Measurements from ENCODE around the gene ZDHHC1. TPM values are rescaled to one million over a fixed set of nuclear protein-coding genes. Genes with fewer than 3 reads are reported as not detected.

Gene ZDHHC1, protein sequence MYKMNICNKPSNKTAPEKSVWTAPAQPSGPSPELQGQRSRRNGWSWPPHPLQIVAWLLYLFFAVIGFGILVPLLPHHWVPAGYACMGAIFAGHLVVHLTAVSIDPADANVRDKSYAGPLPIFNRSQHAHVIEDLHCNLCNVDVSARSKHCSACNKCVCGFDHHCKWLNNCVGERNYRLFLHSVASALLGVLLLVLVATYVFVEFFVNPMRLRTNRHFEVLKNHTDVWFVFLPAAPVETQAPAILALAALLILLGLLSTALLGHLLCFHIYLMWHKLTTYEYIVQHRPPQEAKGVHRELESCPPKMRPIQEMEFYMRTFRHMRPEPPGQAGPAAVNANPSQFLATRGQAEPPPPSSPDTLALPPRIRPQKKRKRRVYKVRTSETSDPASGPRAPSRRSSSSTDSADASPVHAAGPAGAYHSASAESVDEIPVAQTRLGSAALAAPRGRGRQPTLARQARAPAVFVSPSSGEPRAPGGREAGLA
- total RNA-seq = 0.76 and 0.88 TPM in 2 replicates

DNA sequence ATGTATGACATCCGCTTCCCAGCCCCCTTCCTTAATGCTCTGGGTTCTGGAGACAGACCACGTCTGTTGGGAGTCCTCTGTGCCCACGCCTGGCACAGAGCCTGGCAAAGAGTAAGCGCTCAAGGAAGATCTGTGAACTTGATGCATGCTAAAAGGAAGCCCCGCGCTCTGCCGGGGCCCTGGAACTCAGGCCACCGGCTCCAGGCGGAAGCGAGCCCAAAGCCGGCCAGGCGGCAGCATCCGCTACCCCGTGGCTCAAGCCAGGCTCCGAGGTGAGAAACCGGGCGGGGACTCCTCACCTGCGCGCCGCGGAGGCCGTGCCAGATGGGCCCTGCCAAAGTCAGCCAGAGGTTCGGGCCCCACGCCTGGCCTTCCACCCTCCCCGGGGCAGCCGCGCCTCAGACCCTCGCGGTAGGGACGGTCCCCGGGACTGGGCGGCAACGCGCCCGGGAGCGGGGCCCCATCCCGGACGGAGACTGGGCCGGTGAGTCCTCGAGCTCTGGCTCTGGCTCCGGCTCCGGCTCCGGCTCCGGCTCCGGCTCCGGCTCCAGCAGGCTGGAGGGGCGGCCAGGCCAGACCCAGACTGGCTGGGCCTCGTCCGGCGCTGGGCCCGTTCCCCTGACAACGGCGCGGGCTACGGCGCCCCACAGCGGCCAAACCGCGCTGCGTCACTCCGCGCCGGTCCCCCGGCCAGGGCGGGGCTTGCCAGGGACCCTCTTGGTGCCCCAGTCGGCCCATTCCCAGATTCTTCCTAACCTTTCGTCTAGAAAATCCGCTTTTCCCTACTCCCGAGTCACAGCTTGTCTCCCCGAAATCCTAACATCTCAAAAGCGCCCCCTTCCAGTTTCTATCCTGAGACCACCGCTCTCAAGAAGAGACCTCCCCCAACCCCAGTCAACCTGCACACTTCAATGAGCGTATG is at the start of gene ZDHHC1:
ZDHHC1 (minus strand) TSS at position 606 of the 922 bp plus-strand sequence. CDS start 8,702 bp downstream, outside the sequence.
- H3K9me3 Mint-ChIP-seq = no peaks in the 10 kb centered on the region
- H3K27me3 Mint-ChIP-seq (ENCODE audit: insufficient read depth) = peaks cover 44% of the 10 kb centered on the region
- H3K27ac Mint-ChIP-seq = peak within 1 kb of the TSS; percentile 50
- H3K4me1 Mint-ChIP-seq (ENCODE audit: low read depth) = peaks cover 10% of the 10 kb centered on the region
- intact Hi-C loops (cut with micrococcal nuclease) = loop anchor here (2.0 to 5.0 kb wide), 3 partner anchors 139 to 464 kb away; partner anchors contain the start of gene PLEKHG4
- peak; percentile 34 for DNase-seq (ENCODE audit: low spot score)
- H3K4me3 Mint-ChIP-seq = peak within 1 kb of the TSS; percentile 84
- peaks cover 2% of the 10 kb centered on the region for H3K36me3 Mint-ChIP-seq (ENCODE audit: low read depth)

DNA sequence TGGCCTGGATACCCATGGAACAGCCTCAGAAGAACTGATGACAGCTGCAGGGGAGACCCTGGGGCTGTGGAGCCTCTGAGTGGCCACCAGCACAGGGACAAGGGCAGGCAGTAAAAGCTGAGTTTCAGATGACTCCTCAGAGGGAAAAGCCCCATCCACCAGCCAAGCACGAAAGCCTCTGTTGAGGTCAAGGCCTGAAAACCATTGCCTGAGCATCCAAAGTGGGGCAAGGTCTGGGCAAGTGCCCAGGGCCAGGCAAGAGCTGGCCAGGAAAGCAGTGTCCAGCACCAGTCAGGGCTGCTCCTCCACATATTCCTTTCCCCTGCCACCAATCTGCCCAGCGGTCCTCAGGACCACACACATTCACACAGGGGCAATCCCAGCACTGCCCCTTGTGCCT is 48.3 kb upstream of the ZDHHC1 start:
- no peak overlapping the region for H3K4me3 Mint-ChIP-seq
- no peaks in the 10 kb centered on the region for H3K27me3 Mint-ChIP-seq (ENCODE audit: insufficient read depth)
- no peaks in the 10 kb centered on the region for H3K9me3 Mint-ChIP-seq
- no peaks in the 10 kb centered on the region for H3K36me3 Mint-ChIP-seq (ENCODE audit: low read depth)
- DNase-seq (ENCODE audit: low spot score) = no peak
- H3K4me1 Mint-ChIP-seq (ENCODE audit: low read depth) = no peaks in the 10 kb centered on the region
- intact Hi-C loops (cut with micrococcal nuclease) = no loop called here
- no peak overlapping the region for H3K27ac Mint-ChIP-seq

DNA sequence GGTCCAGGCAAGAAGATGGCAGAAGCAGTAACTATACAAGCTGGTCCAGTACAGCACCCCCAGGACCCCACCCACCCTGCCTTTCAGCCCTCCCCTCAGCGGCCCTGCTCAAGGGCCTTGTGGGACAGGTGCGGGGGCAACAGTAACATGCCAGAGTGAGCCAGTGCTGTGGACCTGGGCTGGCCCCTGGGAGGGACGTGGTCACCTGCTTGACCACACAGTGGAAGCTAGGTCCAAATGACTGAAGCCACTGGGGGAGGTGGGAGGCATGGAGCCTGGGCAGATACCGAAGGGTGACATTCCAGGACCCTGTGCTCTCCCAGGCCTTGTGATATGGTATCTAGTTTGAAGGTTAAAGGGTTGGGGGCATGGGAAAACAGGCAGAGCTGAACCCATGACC is 47.4 kb upstream of the ZDHHC1 start:
- no peaks in the 10 kb centered on the region for H3K9me3 Mint-ChIP-seq
- no peak overlapping the region for H3K27ac Mint-ChIP-seq
- H3K4me1 Mint-ChIP-seq (ENCODE audit: low read depth) = no peaks in the 10 kb centered on the region
- intact Hi-C loops (cut with micrococcal nuclease) = no loop called here
- H3K36me3 Mint-ChIP-seq (ENCODE audit: low read depth) = no peaks in the 10 kb centered on the region
- DNase-seq (ENCODE audit: low spot score) = no peak
- H3K4me3 Mint-ChIP-seq = no peak overlapping the region
- H3K27me3 Mint-ChIP-seq (ENCODE audit: insufficient read depth) = no peaks in the 10 kb centered on the region

DNA sequence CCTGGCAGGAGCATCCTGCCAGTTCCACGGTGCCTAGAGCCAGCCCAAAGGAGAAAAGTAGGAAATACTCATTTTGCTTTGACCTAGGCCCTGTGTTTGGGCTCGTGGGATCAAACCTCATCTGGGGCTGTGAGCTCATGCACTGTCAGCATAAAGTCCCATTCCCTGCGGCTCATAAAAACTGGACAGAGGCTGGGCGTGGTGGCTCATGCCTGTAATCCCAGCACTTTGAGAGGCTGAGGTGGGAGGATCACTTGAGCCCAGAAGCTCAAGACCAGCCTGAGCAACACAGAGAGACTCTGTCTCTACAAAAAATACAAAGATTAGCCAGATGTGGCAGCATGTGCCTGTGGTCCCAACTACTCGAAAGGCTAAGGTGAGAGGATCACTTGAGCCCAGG is 46.8 kb upstream of the ZDHHC1 start:
- Mint-ChIP-seq H3K4me3 (no peak overlapping the region), H3K36me3 (ENCODE audit: low read depth) (no peaks in the 10 kb centered on the region), H3K9me3 (no peaks in the 10 kb centered on the region), H3K27me3 (ENCODE audit: insufficient read depth) (no peaks in the 10 kb centered on the region), H3K27ac (no peak overlapping the region), H3K4me1 (ENCODE audit: low read depth) (no peaks in the 10 kb centered on the region)
- no peak for DNase-seq (ENCODE audit: low spot score)
- intact Hi-C loops (cut with micrococcal nuclease) = no loop called here

DNA sequence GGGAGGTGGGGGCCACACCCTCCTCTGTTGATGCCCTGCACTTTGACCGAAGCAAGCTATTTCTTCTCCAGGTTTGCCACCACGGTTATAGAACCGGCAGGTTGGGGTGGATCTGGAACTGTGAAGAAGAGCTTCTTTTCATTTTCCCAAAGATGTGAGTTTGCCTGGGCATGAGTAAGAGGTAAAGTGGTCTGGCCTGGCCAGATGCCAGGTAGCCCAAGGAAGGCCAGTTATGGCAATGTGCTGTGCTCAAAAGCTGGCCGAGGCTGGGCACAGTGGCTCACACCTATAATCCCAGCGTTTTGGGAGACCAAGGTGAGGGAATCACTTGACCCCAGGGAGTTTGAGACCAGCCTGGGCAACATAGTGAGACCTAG is 46.0 kb upstream of the ZDHHC1 start:
- Mint-ChIP-seq H3K36me3 (ENCODE audit: low read depth) (no peaks in the 10 kb centered on the region), H3K27me3 (ENCODE audit: insufficient read depth) (no peaks in the 10 kb centered on the region), H3K4me3 (no peak overlapping the region), H3K27ac (no peak overlapping the region), H3K4me1 (ENCODE audit: low read depth) (no peaks in the 10 kb centered on the region), H3K9me3 (no peaks in the 10 kb centered on the region)
- DNase-seq (ENCODE audit: low spot score) = no peak
- intact Hi-C loops (cut with micrococcal nuclease) = no loop called here

DNA sequence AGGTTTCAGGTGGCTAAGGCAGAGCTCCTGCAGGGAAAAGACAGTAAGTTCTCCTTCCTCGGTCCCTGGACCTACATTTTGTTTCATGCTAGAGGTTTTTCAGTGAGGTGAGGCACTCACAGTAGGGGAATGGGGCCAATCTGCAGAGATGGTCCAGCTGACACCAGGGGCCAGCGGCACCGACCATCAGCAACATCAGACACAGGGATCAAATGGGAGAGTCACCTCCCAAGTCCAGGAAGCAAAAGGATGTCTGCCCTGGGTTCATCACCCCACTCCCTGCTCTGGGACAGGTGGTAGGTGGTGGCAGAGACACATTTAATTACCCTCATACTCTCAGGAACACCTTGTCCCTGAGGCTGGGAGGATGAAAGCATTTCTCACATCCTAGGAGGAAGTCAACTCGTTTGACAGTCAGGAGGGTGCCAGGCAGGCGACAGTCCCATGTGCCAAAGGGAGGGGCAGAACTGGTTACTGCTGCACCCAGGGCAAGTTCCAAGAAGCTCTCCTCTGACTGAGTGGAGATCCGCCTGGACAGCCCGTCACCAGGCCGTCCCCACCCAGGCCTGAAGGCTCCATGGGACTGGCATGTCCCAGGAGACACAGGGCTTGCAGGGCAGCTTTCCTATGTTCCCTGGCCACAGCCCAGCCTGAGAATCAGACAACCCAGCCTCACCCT is 45.5 kb upstream of the ZDHHC1 start:
- intact Hi-C loops (cut with micrococcal nuclease) = no loop called here
- no peak for DNase-seq (ENCODE audit: low spot score)
- Mint-ChIP-seq H3K4me1 (ENCODE audit: low read depth) (no peaks in the 10 kb centered on the region), H3K9me3 (no peaks in the 10 kb centered on the region), H3K27me3 (ENCODE audit: insufficient read depth) (no peaks in the 10 kb centered on the region), H3K4me3 (no peak overlapping the region), H3K36me3 (ENCODE audit: low read depth) (no peaks in the 10 kb centered on the region), H3K27ac (no peak overlapping the region)

DNA sequence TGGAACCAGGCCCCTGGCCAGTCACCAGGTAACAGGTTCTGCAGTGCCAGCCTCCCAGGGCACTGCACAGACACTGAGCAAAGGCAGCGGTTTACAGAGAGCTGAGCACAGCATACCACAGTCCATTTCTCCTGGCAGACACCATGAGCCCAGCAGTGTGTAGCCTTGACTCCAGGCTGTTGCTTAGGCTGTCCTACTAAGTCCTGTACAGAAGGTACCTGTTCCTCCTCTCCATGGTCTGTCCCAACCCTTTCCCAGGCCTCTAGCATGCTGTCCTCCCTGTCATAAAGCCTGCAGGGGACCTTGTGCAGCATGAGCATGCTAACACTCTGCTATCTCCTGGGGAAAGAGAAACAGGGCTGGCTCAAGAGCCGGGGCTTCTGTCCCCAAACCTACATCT is 44.7 kb upstream of the ZDHHC1 start:
- no peaks in the 10 kb centered on the region for H3K27me3 Mint-ChIP-seq (ENCODE audit: insufficient read depth)
- H3K9me3 Mint-ChIP-seq = no peaks in the 10 kb centered on the region
- H3K4me3 Mint-ChIP-seq = no peak overlapping the region
- H3K27ac Mint-ChIP-seq = no peak overlapping the region
- H3K4me1 Mint-ChIP-seq (ENCODE audit: low read depth) = no peaks in the 10 kb centered on the region
- no peaks in the 10 kb centered on the region for H3K36me3 Mint-ChIP-seq (ENCODE audit: low read depth)
- DNase-seq (ENCODE audit: low spot score) = no peak
- intact Hi-C loops (cut with micrococcal nuclease) = no loop called here

DNA sequence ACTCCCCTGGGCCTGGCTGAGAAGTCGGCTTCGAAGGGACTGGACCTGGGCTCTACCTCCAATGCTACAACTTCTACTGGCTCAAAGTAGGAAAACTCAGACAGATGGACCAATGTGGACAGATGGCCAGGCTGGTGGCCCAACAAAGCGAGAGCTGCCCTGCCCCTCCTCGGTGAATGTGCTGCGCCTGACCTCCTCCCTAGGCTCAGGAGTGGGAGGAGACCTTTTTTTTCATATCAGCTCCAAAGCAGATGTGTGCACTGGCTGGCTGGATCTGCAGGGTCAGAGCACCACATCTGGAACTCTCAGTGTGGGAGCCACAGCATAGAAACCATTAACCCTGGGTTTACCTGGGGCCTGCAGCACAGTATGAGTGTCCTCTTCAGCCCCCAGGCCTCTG is 43.9 kb upstream of the ZDHHC1 start:
- DNase-seq (ENCODE audit: low spot score) = no peak
- Mint-ChIP-seq H3K4me1 (ENCODE audit: low read depth) (no peaks in the 10 kb centered on the region), H3K36me3 (ENCODE audit: low read depth) (no peaks in the 10 kb centered on the region), H3K4me3 (no peak overlapping the region), H3K27me3 (ENCODE audit: insufficient read depth) (no peaks in the 10 kb centered on the region), H3K9me3 (no peaks in the 10 kb centered on the region), H3K27ac (no peak overlapping the region)
- intact Hi-C loops (cut with micrococcal nuclease) = no loop called here

DNA sequence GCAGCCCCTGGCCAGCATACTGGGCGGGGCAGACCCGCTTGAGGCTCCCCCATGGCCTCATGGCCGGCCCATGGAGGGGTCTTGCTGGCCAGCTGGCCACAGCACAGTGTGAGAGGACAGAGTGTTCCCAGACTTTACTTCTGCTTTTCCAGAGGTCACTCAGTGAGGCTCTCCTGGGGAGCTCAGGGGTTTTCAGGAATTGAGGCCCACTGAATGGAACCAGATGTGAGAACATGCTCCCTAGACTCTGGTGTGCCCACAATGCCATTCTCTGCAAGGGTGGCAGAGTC is 43.5 kb upstream of the ZDHHC1 start:
- Mint-ChIP-seq H3K36me3 (ENCODE audit: low read depth) (no peaks in the 10 kb centered on the region), H3K4me3 (no peak overlapping the region), H3K27ac (no peak overlapping the region), H3K4me1 (ENCODE audit: low read depth) (no peaks in the 10 kb centered on the region), H3K27me3 (ENCODE audit: insufficient read depth) (no peaks in the 10 kb centered on the region), H3K9me3 (no peaks in the 10 kb centered on the region)
- DNase-seq (ENCODE audit: low spot score) = no peak
- intact Hi-C loops (cut with micrococcal nuclease) = no loop called here

DNA sequence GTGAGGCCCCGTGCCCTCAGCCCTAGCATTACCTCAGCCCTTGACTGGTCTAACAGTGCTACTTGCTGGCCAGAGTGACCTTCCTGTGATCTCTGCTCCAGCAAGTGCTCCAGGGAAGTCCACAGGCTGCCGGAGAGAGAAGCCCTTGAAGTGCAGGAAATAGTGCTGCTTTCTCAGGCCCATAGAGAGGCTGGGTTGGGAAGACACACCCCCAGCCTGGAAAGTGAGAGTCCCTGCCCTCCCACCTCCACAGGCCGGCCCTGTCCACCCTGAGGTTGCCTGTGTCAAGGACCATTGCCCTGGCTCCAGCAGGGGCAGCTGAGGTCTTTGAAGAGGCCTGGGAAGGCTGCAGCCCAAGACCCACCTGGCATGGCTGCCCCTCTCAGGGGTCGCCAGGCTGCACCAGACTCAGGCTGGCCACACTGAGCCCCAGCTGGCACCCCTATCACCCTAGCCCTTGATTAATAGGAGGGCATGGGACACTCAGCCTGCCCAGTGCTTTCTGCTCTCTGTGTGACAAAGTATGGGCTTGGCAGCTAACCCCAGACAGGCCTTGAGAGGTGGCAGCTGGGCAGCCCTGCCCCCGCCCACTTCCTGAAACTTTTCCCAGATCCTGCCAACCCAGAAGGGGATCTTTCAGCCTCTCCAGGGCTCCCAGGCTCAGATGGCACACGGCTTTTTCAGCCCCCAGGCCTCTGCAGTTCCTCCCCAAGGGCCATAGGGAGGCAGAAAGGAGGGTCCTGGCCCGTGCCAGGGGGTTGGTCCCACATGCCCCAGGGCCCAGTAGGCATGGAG is 43.0 kb upstream of the ZDHHC1 start:
- Mint-ChIP-seq H3K4me1 (ENCODE audit: low read depth) (no peaks in the 10 kb centered on the region), H3K4me3 (no peak overlapping the region), H3K27ac (no peak overlapping the region), H3K27me3 (ENCODE audit: insufficient read depth) (no peaks in the 10 kb centered on the region), H3K9me3 (no peaks in the 10 kb centered on the region), H3K36me3 (ENCODE audit: low read depth) (no peaks in the 10 kb centered on the region)
- DNase-seq (ENCODE audit: low spot score) = no peak
- intact Hi-C loops (cut with micrococcal nuclease) = no loop called here

DNA sequence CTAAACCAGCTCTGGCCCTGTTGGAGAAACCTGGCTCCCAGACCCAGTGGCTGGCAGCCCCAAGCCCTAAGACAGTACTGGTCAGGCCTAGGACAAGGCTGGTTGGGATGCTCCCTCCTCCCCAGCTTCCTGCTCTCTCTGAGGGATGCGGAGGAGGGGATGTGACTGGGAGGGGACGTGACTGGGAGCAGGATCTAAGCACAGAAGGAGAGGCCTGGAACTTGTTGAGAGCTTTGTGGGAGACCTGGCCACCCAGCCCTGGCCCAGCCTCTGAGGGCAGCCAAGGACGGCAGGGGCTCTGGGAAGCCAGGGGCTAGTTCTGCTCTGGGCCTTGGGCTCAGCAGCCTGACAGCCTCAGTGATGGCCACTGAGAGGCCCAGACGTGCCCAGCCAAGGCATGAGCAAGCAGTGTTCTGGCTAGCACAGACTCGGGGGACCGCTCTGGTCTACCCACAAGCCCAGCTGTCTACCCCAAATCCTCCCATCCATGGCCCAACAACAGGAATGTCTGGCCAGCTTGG is 41.9 kb upstream of the ZDHHC1 start:
- no peak for DNase-seq (ENCODE audit: low spot score)
- peaks cover 1% of the 10 kb centered on the region for H3K36me3 Mint-ChIP-seq (ENCODE audit: low read depth)
- no peaks in the 10 kb centered on the region for H3K27me3 Mint-ChIP-seq (ENCODE audit: insufficient read depth)
- no peak overlapping the region for H3K27ac Mint-ChIP-seq
- H3K4me3 Mint-ChIP-seq = no peak overlapping the region
- H3K4me1 Mint-ChIP-seq (ENCODE audit: low read depth) = no peaks in the 10 kb centered on the region
- H3K9me3 Mint-ChIP-seq = no peaks in the 10 kb centered on the region
- intact Hi-C loops (cut with micrococcal nuclease) = no loop called here

DNA sequence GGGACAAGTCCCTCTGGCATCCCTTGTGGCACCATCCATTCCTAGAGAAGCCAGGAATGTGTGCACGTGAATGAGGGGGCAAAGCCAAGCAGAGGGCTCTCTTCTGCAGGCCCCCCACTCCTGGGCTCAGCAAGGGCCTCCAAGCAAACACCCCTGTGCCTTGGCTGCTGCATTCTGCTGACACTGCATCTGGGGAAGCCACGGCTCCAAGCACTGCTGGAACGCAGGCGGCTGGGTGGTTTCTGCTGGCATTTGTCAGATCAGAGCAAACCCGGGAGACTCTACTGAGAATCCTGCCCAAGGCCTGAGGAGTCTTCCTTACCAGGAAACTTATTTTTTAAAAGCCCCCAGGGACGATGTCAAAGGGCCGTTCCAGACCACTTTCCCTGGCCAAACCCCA is 41.3 kb upstream of the ZDHHC1 start:
- Mint-ChIP-seq H3K27ac (no peak overlapping the region), H3K4me3 (no peak overlapping the region), H3K4me1 (ENCODE audit: low read depth) (no peaks in the 10 kb centered on the region), H3K27me3 (ENCODE audit: insufficient read depth) (no peaks in the 10 kb centered on the region), H3K36me3 (ENCODE audit: low read depth) (peaks cover 4% of the 10 kb centered on the region), H3K9me3 (no peaks in the 10 kb centered on the region)
- no peak for DNase-seq (ENCODE audit: low spot score)
- intact Hi-C loops (cut with micrococcal nuclease) = no loop called here
